Activated B cell treated with CpG ODN at 0.5 μM for 24 hours (primary cell): ENCODE data around the gene RDH16. TPM values are rescaled to one million over a fixed set of nuclear protein-coding genes. Genes with fewer than 3 reads are reported as not detected.
"Not testable (repeated sequence)": the region's sequence is repeated elsewhere in the genome, so short reads cannot be mapped to it uniquely, and the experiment has no call there.

ENCODE experiments used
- ATAC-seq: fragments of 200-7000 bp; cut with Tn5 transposase; one replicate; pipeline ENCODE4 v1.10.0; 2021; ENCODE audit warnings: low read depth, mild to moderate bottlenecking, moderate library complexity
- CTCF ChIA-PET: fragments of 350-600 bp; sonication (Branson Sonifier 250); formaldehyde crosslinking; loops from one replicate; lab custom pipeline; 2021; ENCODE audit warnings: antibody characterized with exemption; lab: Charles Lee
- POLR2A ChIA-PET: fragments of 350-600 bp; sonication (Branson Sonifier 250); formaldehyde crosslinking; loops from one replicate; lab custom pipeline; 2021; ENCODE audit warnings: antibody characterized with exemption; lab: Charles Lee
- DNase-seq: peaks from one replicate; pipeline ENCODE4 v3.0.0; 2022
- H3K27ac Mint-ChIP-seq: one replicate; pipeline ENCODE4 v1.8.0; 2020; ENCODE audit warnings: mixed read lengths
- H3K27me3 Mint-ChIP-seq: one replicate; pipeline ENCODE4 v1.8.0; 2021; ENCODE audit warnings: mixed read lengths
- H3K36me3 Mint-ChIP-seq: one replicate; pipeline ENCODE4 v1.8.0; 2021; ENCODE audit warnings: low read depth, mixed read lengths
- H3K4me1 Mint-ChIP-seq: one replicate; pipeline ENCODE4 v1.8.0; 2021; ENCODE audit warnings: mixed read lengths
- H3K4me3 Mint-ChIP-seq: one replicate; pipeline ENCODE4 v1.8.0; 2020; ENCODE audit warnings: mild to moderate bottlenecking, mixed read lengths
- H3K9me3 Mint-ChIP-seq: one replicate; pipeline ENCODE4 v1.8.0; 2020; ENCODE audit warnings: mixed read lengths
- CTCF ChIP-seq: fragments of 200-600 bp; IDR thresholded peaks from one replicate; pipeline ENCODE4 v1.8.0; 2022; ENCODE audit warnings: antibody characterized with exemption, mild to moderate bottlenecking
- intact Hi-C: fragments of 100-400 bp; cut with micrococcal nuclease; formaldehyde crosslinking; loops from one replicate; pipeline ENCODE4 v1.15.1; 2024
- total RNA-seq: library from RNA; stranded (reverse); gene quantifications from 2 replicates; pipeline ENCODE4 v1.2.3, GENCODE V29; 2022

RDH16 gene
- total RNA-seq, 1 donor from 2014 or later = 0.47 TPM

- ATAC-seq = no peak
- Mint-ChIP-seq H3K4me1 (no peaks in the 10 kb centered on the region), H3K9me3 (peaks cover 5% of the 10 kb centered on the region), H3K27ac (no peak overlapping the region), H3K4me3 (no peak overlapping the region), H3K36me3 (no peaks in the 10 kb centered on the region), H3K27me3 (peaks cover 10% of the 10 kb centered on the region)
- ChIA-PET CTCF (no interaction called here), POLR2A (no interaction called here)
- DNase-seq = no peak
- TF ChIP-seq CTCF = no peak
- intact Hi-C loops = no loop called here
These were observed 5.6 kb downstream of the RDH16 start for GRCh38 chr12:56951582-56952339.

GRCh38 chr12:56948881-56949280 lies 8.5 kb downstream of the RDH16 start:
- ChIA-PET POLR2A (interaction anchor here (0.6 kb wide), 1 partner anchor 200 kb away, joined by 7 read pairs; no protein-coding TSS in a partner anchor), CTCF (no interaction called here)
- Mint-ChIP-seq H3K4me3 (no peak overlapping the region), H3K27ac (no peak overlapping the region), H3K27me3 (peaks cover 14% of the 10 kb centered on the region), H3K4me1 (no peaks in the 10 kb centered on the region), H3K36me3 (no peaks in the 10 kb centered on the region), H3K9me3 (peaks cover 13% of the 10 kb centered on the region)
- TF ChIP-seq CTCF = no peak
- intact Hi-C loops = no loop called here
- ATAC-seq = no peak
- no peak for DNase-seq

GRCh38 chr12:56948457-56948777 lies 9.0 kb downstream of the RDH16 start:
- H3K4me1 Mint-ChIP-seq = no peaks in the 10 kb centered on the region
- no peak for TF ChIP-seq CTCF
- no peak overlapping the region for H3K27ac Mint-ChIP-seq
- ChIA-PET POLR2A (interaction anchor here (0.6 kb wide), 1 partner anchor 200 kb away, joined by 7 read pairs; no protein-coding TSS in a partner anchor), CTCF (no interaction called here)
- DNase-seq = no peak
- no peak for ATAC-seq
- peaks cover 14% of the 10 kb centered on the region for H3K27me3 Mint-ChIP-seq
- intact Hi-C loops = no loop called here
- H3K36me3 Mint-ChIP-seq = no peaks in the 10 kb centered on the region
- peaks cover 18% of the 10 kb centered on the region for H3K9me3 Mint-ChIP-seq
- no peak overlapping the region for H3K4me3 Mint-ChIP-seq

GRCh38 chr12:56947633-56948456 lies 9.6 kb downstream of the RDH16 start:
- H3K36me3 Mint-ChIP-seq = no peaks in the 10 kb centered on the region
- ChIA-PET CTCF (no interaction called here), POLR2A (no interaction called here)
- H3K27ac Mint-ChIP-seq = no peak overlapping the region
- DNase-seq (no peak), ATAC-seq (no peak)
- H3K27me3 Mint-ChIP-seq = peaks cover 14% of the 10 kb centered on the region
- intact Hi-C loops = no loop called here
- H3K9me3 Mint-ChIP-seq = peaks cover 18% of the 10 kb centered on the region
- no peaks in the 10 kb centered on the region for H3K4me1 Mint-ChIP-seq
- H3K4me3 Mint-ChIP-seq = no peak overlapping the region
- no peak for TF ChIP-seq CTCF

- no peak overlapping the region for H3K27ac Mint-ChIP-seq
- no peak for TF ChIP-seq CTCF
- intact Hi-C loops = no loop called here
- peaks cover 21% of the 10 kb centered on the region for H3K27me3 Mint-ChIP-seq
- ATAC-seq (no peak), DNase-seq (no peak)
- CTCF ChIA-PET = interaction anchor here (0.7 kb wide), 1 partner anchor 44 kb away, joined by 3 read pairs; no protein-coding TSS in a partner anchor
- POLR2A ChIA-PET = no interaction called here
- no peak overlapping the region for H3K4me3 Mint-ChIP-seq
- H3K4me1 Mint-ChIP-seq = no peaks in the 10 kb centered on the region
- no peaks in the 10 kb centered on the region for H3K36me3 Mint-ChIP-seq
- H3K9me3 Mint-ChIP-seq = peaks cover 18% of the 10 kb centered on the region
These were observed 13.5 kb downstream of the RDH16 start for GRCh38 chr12:56943878-56944277.

GRCh38 chr12:56943374-56943773 lies 14.0 kb downstream of the RDH16 start:
- H3K27ac Mint-ChIP-seq, H3K36me3 Mint-ChIP-seq, H3K4me1 Mint-ChIP-seq, H3K4me3 Mint-ChIP-seq, DNase-seq, ATAC-seq, POLR2A ChIA-PET, intact Hi-C loops: not testable (repeated sequence)
- CTCF ChIA-PET = interaction anchor here (0.7 kb wide), 1 partner anchor 44 kb away, joined by 3 read pairs; no protein-coding TSS in a partner anchor
- peaks cover 18% of the 10 kb centered on the region for H3K9me3 Mint-ChIP-seq
- H3K27me3 Mint-ChIP-seq = peaks cover 21% of the 10 kb centered on the region
